CD14-positive monocyte (primary cell): Measurements from ENCODE around the gene MLIP. TPM values are rescaled to one million over a fixed set of nuclear protein-coding genes. Genes with fewer than 3 reads are reported as not detected.

Source experiments
- DNase-seq, 3 donors: peaks; one replicate each; pipeline ENCODE4 v3.0.0-alpha.2; 2011 to 2022
- H2AFZ ChIP-seq: 2 replicates; pipeline ENCODE4 v1.6.0; 2012; ENCODE audit warnings: mild to moderate bottlenecking, low read depth, low read length, inconsistent platforms; ENCODE audit not compliant: insufficient read depth, poor library complexity, severe bottlenecking
- H3K27ac ChIP-seq, 2 donors: 1 replicate in 1 of 2; 2 replicates in 1 of 2; pipeline ENCODE4 v1.5.1; 2012 to 2013; ENCODE audit warnings: low read length in 2 of 2, control low read depth in 1 of 2, inconsistent platforms in 1 of 2, low read depth in 1 of 2, mild to moderate bottlenecking in 1 of 2
- H3K27me3 ChIP-seq, 2 donors: one replicate each; pipeline versions ENCODE4 v1.6.0 to v1.6.1; 2011 to 2013; ENCODE audit warnings: low read length in 2 of 2; ENCODE audit not compliant: control insufficient read depth in 2 of 2, insufficient read depth in 2 of 2
- H3K36me3 ChIP-seq, 2 donors: replicated peaks in 1 of 2; 1 replicate in 1 of 2; 2 replicates in 1 of 2; pipeline versions ENCODE4 v1.5.1 to v1.6.1; 2012 to 2013; ENCODE audit warnings: low read length in 2 of 2, control low read depth in 1 of 2, inconsistent platforms in 1 of 2, mild to moderate bottlenecking in 1 of 2; ENCODE audit not compliant: insufficient read depth in 2 of 2, control insufficient read depth in 1 of 2
- H3K4me1 ChIP-seq, 2 donors: 1 replicate in 1 of 2; 2 replicates in 1 of 2; pipeline versions ENCODE4 v1.5.1 to v1.6.1; 2012 to 2013; ENCODE audit warnings: low read length in 2 of 2, control low read depth in 1 of 2, inconsistent platforms in 1 of 2, mild to moderate bottlenecking in 1 of 2, moderate library complexity in 1 of 2; ENCODE audit not compliant: insufficient read depth in 2 of 2, control insufficient read depth in 1 of 2
- H3K4me2 ChIP-seq: replicated peaks from 2 replicates; pipeline ENCODE3; 2012; ENCODE audit warnings: low read length, moderate library complexity, mild to moderate bottlenecking; ENCODE audit not compliant: poor library complexity, severe bottlenecking; ENCODE audit errors: extremely low read depth
- H3K4me3 ChIP-seq, 3 experiments: fragments of 200-600 bp in 1 of 3; sonication (generic) in 1 of 3; replicated peaks in 1 of 3; 1 replicate in 2 of 3; 2 replicates in 1 of 3; pipeline ENCODE4 v1.5.1; 2011 to 2013; ENCODE audit warnings: low read length in 3 of 3, mild to moderate bottlenecking in 3 of 3, control low read depth in 2 of 3, low read depth in 2 of 3, inconsistent platforms in 1 of 3, moderate library complexity in 1 of 3
- H3K79me2 ChIP-seq: 2 replicates; pipeline ENCODE4 v1.6.0; 2012; ENCODE audit warnings: mild to moderate bottlenecking, control low read depth, inconsistent platforms, low read length, moderate library complexity; ENCODE audit not compliant: insufficient read depth
- H3K9ac ChIP-seq: 2 replicates; pipeline ENCODE4 v1.6.0; 2017; ENCODE audit warnings: low read length, mild to moderate bottlenecking; ENCODE audit not compliant: insufficient read depth, poor library complexity, severe bottlenecking
- H3K9me3 ChIP-seq, 2 donors: replicated peaks in 1 of 2; 1 replicate in 1 of 2; 2 replicates in 1 of 2; pipeline versions ENCODE4 v1.5.1 to v1.6.1; 2012 to 2013; ENCODE audit warnings: low read length in 2 of 2, control low read depth in 1 of 2; ENCODE audit not compliant: control insufficient read depth in 1 of 2, insufficient read depth in 1 of 2
- H4K20me1 ChIP-seq: 2 replicates; pipeline ENCODE4 v1.6.0; 2012; ENCODE audit warnings: mild to moderate bottlenecking, low read length, control low read depth, moderate library complexity; ENCODE audit not compliant: insufficient read depth
- H3K27ac Mint-ChIP-seq, 7 donors: one replicate each; pipeline ENCODE4 v1.8.0; 2020; ENCODE audit warnings: mild to moderate bottlenecking in 7 of 7, mixed read lengths in 7 of 7, moderate library complexity in 6 of 7, inconsistent platforms in 2 of 7
- H3K27me3 Mint-ChIP-seq, 3 donors: one replicate each; pipeline ENCODE4 v1.8.0; 2021 to 2022; ENCODE audit warnings: low read depth in 3 of 3, mild to moderate bottlenecking in 3 of 3, mixed read lengths in 3 of 3, moderate library complexity in 3 of 3, inconsistent platforms in 1 of 3
- H3K36me3 Mint-ChIP-seq, 2 donors: one replicate each; pipeline ENCODE4 v1.8.0; 2020; ENCODE audit warnings: mixed read lengths in 2 of 2, inconsistent platforms in 1 of 2, mild to moderate bottlenecking in 1 of 2
- H3K4me1 Mint-ChIP-seq: one replicate; pipeline ENCODE4 v1.8.0; 2020; ENCODE audit warnings: mild to moderate bottlenecking, mixed read lengths
- H3K4me3 Mint-ChIP-seq, 2 donors: one replicate each; pipeline ENCODE4 v1.8.0; 2020; ENCODE audit warnings: mild to moderate bottlenecking in 2 of 2, mixed read lengths in 2 of 2, moderate library complexity in 1 of 2
- H3K9me3 Mint-ChIP-seq, 7 donors: one replicate each; pipeline ENCODE4 v1.8.0; 2020 to 2022; ENCODE audit warnings: mixed read lengths in 7 of 7, mild to moderate bottlenecking in 6 of 7, moderate library complexity in 6 of 7, inconsistent platforms in 2 of 7
- WGBS: methylation state at CpG from one replicate; pipeline ENCODE4 v1.1.5; 2013; ENCODE audit warnings: missing lambda C conversion rate; ENCODE audit not compliant: insufficient coverage; 5-methylcytosine and 5-hydroxymethylcytosine counted together
- intact Hi-C, 2 donors: fragments of 100-400 bp; cut with micrococcal nuclease; formaldehyde crosslinking; loops; one replicate each; pipeline versions ENCODE4 v1.15.0 to v1.15.1; 2023
- polyA plus RNA-seq, 3 donors: library from polyadenylated mRNA; depleted of rRNA in 1 of 3; unstranded in 2 of 3; stranded (reverse) in 1 of 3; fragments of 300-500 nt in 2 of 3; fragments of >200 nt in 1 of 3; fragmentation: Illumina TruSeq in 2 of 3; gene quantifications; 1 replicate in 2 of 3; 2 replicates in 1 of 3; pipeline ENCODE4 v1.2.3, GENCODE V29; 2012 to 2021
- TF ChIP-seq, protein P1 (sequence below): fragments of 200-600 bp; IDR thresholded peaks from one replicate; pipeline ENCODE4 v1.8.0; 2022; ENCODE audit warnings: antibody characterized with exemption, mild to moderate bottlenecking

Gene MLIP
- polyA plus RNA-seq, 3 donors, result not detected

DNA sequence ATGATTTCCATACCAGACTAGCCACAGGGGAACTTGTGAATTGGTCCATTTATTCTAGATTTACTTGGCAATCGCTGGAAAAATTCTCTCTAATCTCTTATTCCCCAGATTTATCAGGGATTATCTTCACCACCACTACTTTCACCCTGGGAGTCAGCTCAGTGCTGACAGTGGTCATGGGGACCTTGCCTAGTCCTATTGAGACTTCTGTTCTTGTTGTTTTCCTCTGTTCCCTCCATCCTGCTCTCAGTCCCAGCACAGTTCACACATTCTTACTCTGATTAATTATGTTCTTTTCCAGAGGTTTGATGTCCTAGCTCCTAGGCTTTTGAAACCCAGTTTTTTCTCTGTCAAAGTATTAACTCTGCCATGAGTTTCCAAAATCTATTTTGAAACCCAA lies 103.0 kb downstream of the MLIP start:
- Histone ChIP-seq H3K9ac (no peak overlapping the region), H3K27ac (no peak overlapping the region), H3K27me3 (no peaks in the 10 kb centered on the region), H2AFZ (no peak overlapping the region), H3K36me3 (no peaks in the 10 kb centered on the region), H3K9me3 (no peaks in the 10 kb centered on the region), H3K4me3 (no peak overlapping the region), H4K20me1 (no peaks in the 10 kb centered on the region), H3K4me2 (no peak overlapping the region), H3K79me2 (no peaks in the 10 kb centered on the region), H3K4me1 (peaks cover 5 to 6% of the 10 kb centered on the region in 2 donors)
- H3K27ac Mint-ChIP-seq, result no peak overlapping the region
- H3K4me3 Mint-ChIP-seq, result no peak overlapping the region
- H3K27me3 Mint-ChIP-seq, result peaks cover 0 to 6% (median 1%) of the 10 kb centered on the region in 3 donors
- H3K9me3 Mint-ChIP-seq, result peaks cover 0 to 1% (median 0%) of the 10 kb centered on the region in 7 donors
- 73% methylated on average over 1 of the region's 1 CpG for WGBS
- DNase-seq, result no peak
- no peaks in the 10 kb centered on the region for H3K36me3 Mint-ChIP-seq
- TF ChIP-seq, protein P1, sequence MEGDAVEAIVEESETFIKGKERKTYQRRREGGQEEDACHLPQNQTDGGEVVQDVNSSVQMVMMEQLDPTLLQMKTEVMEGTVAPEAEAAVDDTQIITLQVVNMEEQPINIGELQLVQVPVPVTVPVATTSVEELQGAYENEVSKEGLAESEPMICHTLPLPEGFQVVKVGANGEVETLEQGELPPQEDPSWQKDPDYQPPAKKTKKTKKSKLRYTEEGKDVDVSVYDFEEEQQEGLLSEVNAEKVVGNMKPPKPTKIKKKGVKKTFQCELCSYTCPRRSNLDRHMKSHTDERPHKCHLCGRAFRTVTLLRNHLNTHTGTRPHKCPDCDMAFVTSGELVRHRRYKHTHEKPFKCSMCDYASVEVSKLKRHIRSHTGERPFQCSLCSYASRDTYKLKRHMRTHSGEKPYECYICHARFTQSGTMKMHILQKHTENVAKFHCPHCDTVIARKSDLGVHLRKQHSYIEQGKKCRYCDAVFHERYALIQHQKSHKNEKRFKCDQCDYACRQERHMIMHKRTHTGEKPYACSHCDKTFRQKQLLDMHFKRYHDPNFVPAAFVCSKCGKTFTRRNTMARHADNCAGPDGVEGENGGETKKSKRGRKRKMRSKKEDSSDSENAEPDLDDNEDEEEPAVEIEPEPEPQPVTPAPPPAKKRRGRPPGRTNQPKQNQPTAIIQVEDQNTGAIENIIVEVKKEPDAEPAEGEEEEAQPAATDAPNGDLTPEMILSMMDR, result no peak
- intact Hi-C loops, result no loop called here
- H3K4me1 Mint-ChIP-seq, result peaks cover 8% of the 10 kb centered on the region

DNA sequence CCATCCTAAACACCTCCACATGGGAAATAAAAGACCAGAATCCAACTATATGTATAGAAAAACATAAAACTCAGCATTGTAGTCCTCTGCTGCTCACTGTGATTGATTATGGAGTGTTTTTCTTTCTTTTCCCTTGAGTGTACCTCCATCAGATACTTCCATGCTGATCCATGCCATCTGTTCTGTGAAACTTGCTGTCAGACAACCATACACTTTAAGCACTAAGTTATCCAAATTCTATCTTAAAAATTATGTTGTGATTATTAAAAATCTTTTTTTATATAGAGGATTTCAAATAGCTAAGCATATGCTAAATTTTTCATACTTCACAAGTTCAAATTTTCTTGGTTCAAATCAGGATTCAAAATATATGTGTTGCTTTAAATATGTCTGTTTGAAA lies 105.1 kb downstream of the MLIP start:
- Histone ChIP-seq H3K4me2 (no peak overlapping the region), H3K27me3 (no peaks in the 10 kb centered on the region), H3K36me3 (no peaks in the 10 kb centered on the region), H3K9ac (no peak overlapping the region), H2AFZ (no peak overlapping the region), H3K4me3 (no peak overlapping the region), H3K79me2 (no peaks in the 10 kb centered on the region), H3K9me3 (no peaks in the 10 kb centered on the region), H3K4me1 (peaks cover 5 to 6% of the 10 kb centered on the region in 2 donors), H4K20me1 (no peaks in the 10 kb centered on the region), H3K27ac (no peak overlapping the region)
- Mint-ChIP-seq H3K27ac (no peak overlapping the region), H3K4me1 (peaks cover 8% of the 10 kb centered on the region), H3K9me3 (peaks cover 0 to 1% (median 0%) of the 10 kb centered on the region in 7 donors), H3K4me3 (no peak overlapping the region), H3K36me3 (no peaks in the 10 kb centered on the region), H3K27me3 (peaks cover 0 to 6% (median 1%) of the 10 kb centered on the region in 3 donors)
- intact Hi-C loops, result no loop called here
- TF ChIP-seq, protein P1, result no peak
- no peak for DNase-seq
